Subcutaneous abdominal adipose tissue (tissue), 5 donors: Measurements from ENCODE around the gene PPIL3.
"Not testable (repeated sequence)": the region's sequence is repeated elsewhere in the genome, so short reads cannot be mapped to it uniquely, and the experiment has no call there.

ENCODE experiments used
- H3K27ac ChIP-seq: one replicate; pipeline ENCODE4 v1.7.0; 2013; ENCODE audit warnings: low read depth, mild to moderate bottlenecking, inconsistent platforms, low read length, moderate library complexity
- H3K27me3 ChIP-seq, 5 donors: one replicate each; pipeline ENCODE4 v1.7.0; 2013; ENCODE audit warnings: low read length in 5 of 5, inconsistent platforms in 1 of 5; ENCODE audit not compliant: control insufficient read depth in 5 of 5, insufficient read depth in 4 of 5
- H3K36me3 ChIP-seq, 5 donors: one replicate each; pipeline ENCODE4 v1.7.0; 2013; ENCODE audit warnings: low read length in 5 of 5; ENCODE audit not compliant: control insufficient read depth in 5 of 5, insufficient read depth in 5 of 5
- H3K4me1 ChIP-seq, 5 donors: one replicate each; pipeline ENCODE4 v1.7.0; 2013; ENCODE audit warnings: low read length in 5 of 5, mild to moderate bottlenecking in 3 of 5, moderate library complexity in 1 of 5; ENCODE audit not compliant: control insufficient read depth in 5 of 5, insufficient read depth in 5 of 5
- H3K4me3 ChIP-seq, 5 donors: one replicate each; pipeline ENCODE4 v1.7.0; 2013; ENCODE audit warnings: low read length in 5 of 5, low read depth in 1 of 5
- H3K9ac ChIP-seq, 5 donors: one replicate each; pipeline ENCODE4 v1.7.0; 2013; ENCODE audit warnings: low read length in 5 of 5, mild to moderate bottlenecking in 4 of 5, moderate library complexity in 3 of 5
- H3K9me3 ChIP-seq, 5 donors: one replicate each; pipeline ENCODE4 v1.7.0; 2013; ENCODE audit warnings: low read length in 5 of 5; ENCODE audit not compliant: control insufficient read depth in 5 of 5
- donor health status: healthy.
- donor health status: healthy.
- donor health status: healthy.
- donor health status: healthy.
- donor health status: healthy.

The PPIL3 gene

GRCh38 chr2:200881715-200882249, 7.1 kb downstream of the PPIL3 start:
- H3K9me3 ChIP-seq, H3K27ac ChIP-seq, H3K4me3 ChIP-seq, H3K4me1 ChIP-seq, H3K9ac ChIP-seq, H3K27me3 ChIP-seq: not testable (repeated sequence)
- H3K36me3 ChIP-seq = peaks cover 26 to 69% (median 34%) of the 10 kb centered on the region in 5 donors

DNA sequence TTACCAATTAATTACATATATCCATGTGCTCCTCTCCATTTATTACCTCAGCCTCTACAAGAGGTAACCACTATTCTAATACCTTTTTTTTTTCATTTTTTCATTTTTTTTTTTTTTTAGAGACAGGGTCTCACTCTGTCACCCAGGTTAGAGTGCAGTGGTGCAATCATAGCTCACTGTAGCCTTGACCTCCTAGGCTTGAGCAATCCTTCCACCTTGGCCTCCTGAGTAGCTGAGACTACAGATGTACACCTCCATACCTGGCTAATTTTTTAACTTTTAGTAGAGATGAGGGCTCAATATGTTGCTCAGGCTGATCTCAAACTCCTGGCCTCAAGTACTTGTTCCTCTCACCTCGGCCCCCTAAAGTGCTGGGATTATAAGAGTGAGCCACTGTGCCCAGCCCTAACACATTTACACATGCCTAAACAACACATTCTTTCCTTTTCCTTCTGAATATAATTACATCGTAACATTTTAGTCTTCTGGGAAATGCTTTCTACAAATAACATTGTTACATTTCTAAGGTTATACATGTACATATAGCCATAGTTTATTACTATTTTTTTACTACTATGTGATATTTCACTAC, 10.5 kb downstream of the PPIL3 start:
- H3K4me3 ChIP-seq = no peak overlapping the region
- H3K9me3 ChIP-seq = no peaks in the 10 kb centered on the region
- no peak overlapping the region for H3K9ac ChIP-seq
- peaks cover 31 to 71% (median 40%) of the 10 kb centered on the region in 5 donors for H3K36me3 ChIP-seq
- no peaks in the 10 kb centered on the region for H3K27me3 ChIP-seq
- no peak overlapping the region for H3K27ac ChIP-seq
- H3K4me1 ChIP-seq = no peaks in the 10 kb centered on the region

- Histone ChIP-seq H3K9me3 (no peaks in the 10 kb centered on the region), H3K4me3 (no peak overlapping the region), H3K4me1 (no peaks in the 10 kb centered on the region), H3K9ac (no peak overlapping the region), H3K27me3 (no peaks in the 10 kb centered on the region), H3K36me3 (peaks cover 33 to 71% (median 38%) of the 10 kb centered on the region in 5 donors), H3K27ac (no peak overlapping the region)
Measured at GRCh38 chr2:200877443-200877842, 11.4 kb downstream of the PPIL3 start.

DNA sequence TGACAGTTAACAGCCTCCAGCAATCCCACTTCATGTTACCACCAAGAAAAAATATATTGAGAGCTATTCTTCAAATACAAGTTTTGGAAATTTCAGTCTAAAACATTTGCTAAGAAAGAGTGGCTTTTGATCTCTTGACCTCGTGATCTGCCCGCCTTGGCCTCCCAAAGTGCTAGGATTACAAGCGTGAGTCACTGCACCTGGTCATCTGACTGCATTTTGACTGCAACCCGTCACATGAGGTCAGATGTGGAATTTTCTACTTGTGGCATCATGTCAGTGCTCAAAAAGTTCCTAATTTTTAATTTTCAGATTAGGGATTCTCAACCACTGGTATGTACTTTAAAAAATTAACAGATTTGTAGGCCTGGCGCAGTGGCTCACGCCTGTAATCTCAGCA, 15.3 kb downstream of the PPIL3 start:
- no peaks in the 10 kb centered on the region for H3K27me3 ChIP-seq
- H3K4me1 ChIP-seq = no peaks in the 10 kb centered on the region
- H3K9me3 ChIP-seq = no peaks in the 10 kb centered on the region
- peaks cover 19 to 49% (median 28%) of the 10 kb centered on the region in 5 donors for H3K36me3 ChIP-seq
- no peak overlapping the region for H3K27ac ChIP-seq
- H3K9ac ChIP-seq = no peak overlapping the region
- H3K4me3 ChIP-seq = no peak overlapping the region

DNA sequence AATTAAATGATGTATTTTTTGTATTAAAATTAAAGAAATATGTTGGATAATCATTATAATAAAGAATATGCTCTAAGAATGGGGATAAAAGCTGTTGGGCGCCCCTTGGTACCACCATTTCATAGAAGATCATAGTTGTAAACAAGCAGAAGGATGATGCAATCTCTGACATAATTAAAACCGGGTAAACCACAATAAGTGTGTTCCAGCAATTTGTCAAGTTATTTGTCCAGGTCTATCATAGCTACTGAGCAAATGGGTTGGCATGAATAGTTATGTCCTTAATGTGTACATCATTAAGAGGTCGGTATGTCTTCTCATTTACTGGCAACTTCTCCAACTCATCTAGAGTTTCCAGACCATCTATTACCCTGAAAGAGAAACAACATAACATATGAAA, 17.7 kb downstream of the PPIL3 start:
- Histone ChIP-seq H3K9me3 (no peaks in the 10 kb centered on the region), H3K36me3 (peaks cover 9 to 29% (median 18%) of the 10 kb centered on the region in 5 donors), H3K27ac (no peak overlapping the region), H3K9ac (no peak overlapping the region), H3K27me3 (no peaks in the 10 kb centered on the region), H3K4me3 (no peak overlapping the region), H3K4me1 (peaks cover 0 to 15% (median 10%) of the 10 kb centered on the region in 5 donors)

GRCh38 chr2:200869014-200869413, 19.9 kb downstream of the PPIL3 start:
- Histone ChIP-seq H3K27me3 (no peaks in the 10 kb centered on the region), H3K4me1 (peaks cover 2 to 22% (median 16%) of the 10 kb centered on the region in 5 donors), H3K36me3 (peaks cover 6 to 20% (median 10%) of the 10 kb centered on the region in 5 donors), H3K9ac (no peak overlapping the region), H3K4me3 (no peak overlapping the region), H3K9me3 (no peaks in the 10 kb centered on the region), H3K27ac (no peak overlapping the region)

DNA sequence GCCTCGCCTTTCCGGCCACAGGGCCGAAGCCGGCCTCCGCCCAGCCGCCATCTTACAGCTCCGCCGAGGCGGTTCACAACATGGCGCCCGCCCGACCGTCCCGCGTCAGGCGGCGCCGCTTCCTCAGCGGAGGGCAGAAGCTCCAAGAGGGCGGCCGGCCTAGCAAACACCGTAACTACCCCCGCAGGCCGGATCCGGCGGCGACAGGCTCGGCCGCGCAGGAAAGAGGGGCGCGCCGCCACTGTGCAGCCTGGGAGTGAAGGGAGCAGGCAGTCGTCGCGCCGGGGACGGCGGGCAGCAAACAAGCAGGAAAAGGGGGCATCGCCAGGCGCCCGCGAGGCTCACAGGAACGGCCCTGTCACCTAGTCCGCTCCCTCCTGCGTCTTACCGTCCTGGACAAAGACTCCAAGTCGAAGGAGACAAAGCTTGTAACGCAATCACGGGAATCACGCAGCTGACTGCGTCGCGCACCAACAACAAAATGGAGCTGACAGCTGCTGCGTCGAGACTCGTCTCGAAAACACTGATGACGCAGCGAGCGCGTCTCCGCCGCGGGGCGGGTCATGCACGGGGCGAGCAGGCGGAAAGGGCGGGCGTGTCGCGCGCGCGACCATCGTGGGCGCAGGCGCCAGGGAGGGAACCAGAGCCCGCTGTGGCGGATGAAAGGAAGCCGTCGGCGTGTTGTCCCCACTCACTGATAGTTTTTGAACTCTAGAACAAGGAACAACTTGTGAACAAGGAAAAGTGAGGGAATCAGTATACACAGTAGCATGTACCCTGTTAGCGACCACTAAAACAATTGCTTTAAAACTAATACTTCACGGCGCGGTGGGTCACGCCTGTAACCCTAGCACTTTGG, 24.5 kb downstream of the PPIL3 start, which contains the start of gene CLK1:
CLK1 (minus strand) TSS at position 483 of the 859 bp plus-strand sequence. CDS start 2,796 bp downstream, outside the sequence.
- Histone ChIP-seq H3K4me3 (peak within 1 kb of the TSS; percentile 83 to 98 (median 93)), H3K27me3 (no peaks in the 10 kb centered on the region), H3K27ac (peak within 1 kb of the TSS; percentile 100), H3K9ac (peak within 1 kb of the TSS; percentile 94 to 99 (median 97)), H3K4me1 (peaks cover 4 to 51% (median 42%) of the 10 kb centered on the region in 5 donors), H3K9me3 (no peaks in the 10 kb centered on the region), H3K36me3 (peaks cover 3 to 12% (median 7%) of the 10 kb centered on the region in 5 donors)

DNA sequence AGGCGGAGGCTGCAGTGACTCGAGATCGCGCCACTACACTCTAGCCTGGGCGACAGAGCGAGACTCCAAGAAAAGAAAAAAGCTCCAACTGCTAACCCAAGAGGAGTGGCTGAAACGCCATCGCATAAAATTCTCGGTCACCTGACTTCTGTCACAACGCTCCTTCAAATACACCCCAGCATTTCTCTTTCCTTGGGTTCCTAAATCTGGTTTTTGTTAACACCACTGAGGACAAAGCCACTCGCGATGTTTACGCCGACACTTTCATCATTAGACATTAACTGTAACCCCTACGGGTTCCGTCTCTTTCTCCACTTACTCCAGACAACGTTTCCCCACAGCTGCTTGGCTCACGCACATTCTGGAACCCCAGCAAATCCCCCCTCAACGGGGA, 25.1 kb downstream of the PPIL3 start:
- H3K4me1 ChIP-seq = peaks cover 4 to 57% (median 48%) of the 10 kb centered on the region in 5 donors
- H3K36me3 ChIP-seq = peaks cover 9 to 18% (median 13%) of the 10 kb centered on the region in 5 donors
- peak overlapping the region; percentile 100 for H3K27ac ChIP-seq

GRCh38 chr2:200862532-200863000, 26.3 kb downstream of the PPIL3 start:
- peaks cover 4 to 65% (median 57%) of the 10 kb centered on the region in 5 donors for H3K4me1 ChIP-seq
- H3K27me3 ChIP-seq = no peaks in the 10 kb centered on the region
- H3K4me3 ChIP-seq = peak overlapping the region; percentile 83 to 98 (median 86)
- H3K9me3 ChIP-seq = no peaks in the 10 kb centered on the region
- peak overlapping the region; percentile 100 for H3K27ac ChIP-seq
- H3K9ac ChIP-seq = peak overlapping the region; percentile 94 to 99 (median 97)
- H3K36me3 ChIP-seq = peaks cover 21 to 30% (median 22%) of the 10 kb centered on the region in 5 donors

More for the DNA sequence above, 25.1 kb downstream of the PPIL3 start:
- no peaks in the 10 kb centered on the region for H3K9me3 ChIP-seq
- peak overlapping the region; percentile 94 to 99 (median 97) for H3K9ac ChIP-seq
- peak overlapping the region; percentile 83 to 98 (median 86) for H3K4me3 ChIP-seq
- no peaks in the 10 kb centered on the region for H3K27me3 ChIP-seq
